HCT116 (cell line): ENCODE results near the gene FMN1.

ENCODE experiments used
- CEBPB ChIP-seq: IDR thresholded peaks from 2 replicates; pipeline ENCODE4 v1.6.1; 2012; ENCODE audit warnings: low read depth
- ELF1 ChIP-seq: IDR thresholded peaks from 2 replicates; pipeline ENCODE4 v1.6.1; 2012; ENCODE audit warnings: low read depth, borderline replicate concordance
- EZH2phosphoT487 ChIP-seq: fragments of 200-600 bp; IDR thresholded peaks from 2 replicates; pipeline ENCODE4 v1.6.1; 2018; ENCODE audit warnings: antibody characterized with exemption, borderline replicate concordance
- FOSL1 ChIP-seq: IDR thresholded peaks from 2 replicates; pipeline ENCODE4 v1.6.1; 2012; ENCODE audit warnings: low read depth
- JUND ChIP-seq: IDR thresholded peaks from 2 replicates; pipeline ENCODE4 v1.6.1; 2012
- POLR2A ChIP-seq: IDR thresholded peaks from 2 replicates; pipeline ENCODE4 v1.7.0; 2011; ENCODE audit warnings: borderline replicate concordance; ENCODE audit not compliant: insufficient read depth, insufficient read length; ENCODE audit errors: extremely low read depth
- POLR2AphosphoS5 ChIP-seq: IDR thresholded peaks from 2 replicates; pipeline ENCODE4 v1.6.1; 2011; ENCODE audit warnings: mild to moderate bottlenecking, low read depth, low read length, moderate library complexity
- SIN3A ChIP-seq: IDR thresholded peaks from 2 replicates; pipeline ENCODE4 v1.6.1; 2012; ENCODE audit warnings: low read depth
- SRF ChIP-seq: IDR thresholded peaks from 2 replicates; pipeline ENCODE4 v1.6.1; 2012; ENCODE audit warnings: low read depth
- ZBTB33 ChIP-seq: IDR thresholded peaks from 2 replicates; pipeline ENCODE4 v1.6.1; 2011; ENCODE audit warnings: mild to moderate bottlenecking, low read length, moderate library complexity; ENCODE audit not compliant: insufficient replicate concordance; ENCODE audit errors: extremely low read depth
- TF ChIP-seq, protein P1 (sequence below), 3 experiments: fragments of 200-600 bp in 1 of 3; sonication (generic) in 1 of 3; IDR thresholded peaks in 2 of 3; conservative IDR thresholded peaks in 1 of 3; 2 replicates each; pipeline ENCODE4 v1.5.1; 2012 to 2017; ENCODE audit warnings: low read depth in 2 of 3, low read length in 2 of 3, antibody characterized with exemption in 1 of 3, borderline replicate concordance in 1 of 3, control low read depth in 1 of 3, mild to moderate bottlenecking in 1 of 3, mixed read lengths in 1 of 3, mixed run types in 1 of 3, moderate library complexity in 1 of 3; ENCODE audit not compliant: insufficient read depth in 1 of 3

- TF ChIP-seq EZH2phosphoT487: no peak
- TF ChIP-seq, protein P1, sequence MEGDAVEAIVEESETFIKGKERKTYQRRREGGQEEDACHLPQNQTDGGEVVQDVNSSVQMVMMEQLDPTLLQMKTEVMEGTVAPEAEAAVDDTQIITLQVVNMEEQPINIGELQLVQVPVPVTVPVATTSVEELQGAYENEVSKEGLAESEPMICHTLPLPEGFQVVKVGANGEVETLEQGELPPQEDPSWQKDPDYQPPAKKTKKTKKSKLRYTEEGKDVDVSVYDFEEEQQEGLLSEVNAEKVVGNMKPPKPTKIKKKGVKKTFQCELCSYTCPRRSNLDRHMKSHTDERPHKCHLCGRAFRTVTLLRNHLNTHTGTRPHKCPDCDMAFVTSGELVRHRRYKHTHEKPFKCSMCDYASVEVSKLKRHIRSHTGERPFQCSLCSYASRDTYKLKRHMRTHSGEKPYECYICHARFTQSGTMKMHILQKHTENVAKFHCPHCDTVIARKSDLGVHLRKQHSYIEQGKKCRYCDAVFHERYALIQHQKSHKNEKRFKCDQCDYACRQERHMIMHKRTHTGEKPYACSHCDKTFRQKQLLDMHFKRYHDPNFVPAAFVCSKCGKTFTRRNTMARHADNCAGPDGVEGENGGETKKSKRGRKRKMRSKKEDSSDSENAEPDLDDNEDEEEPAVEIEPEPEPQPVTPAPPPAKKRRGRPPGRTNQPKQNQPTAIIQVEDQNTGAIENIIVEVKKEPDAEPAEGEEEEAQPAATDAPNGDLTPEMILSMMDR (IDR thresholded peaks at IDR 0.05 in 2 of 3, conservative IDR thresholded peaks at IDR 0.05 in 1 of 3; ENCODE audit: borderline replicate concordance in 1 of 3, insufficient read depth in 1 of 3, low read depth in 2 of 3, low read length in 2 of 3): no peak
- TF ChIP-seq SIN3A: no peak
- TF ChIP-seq ELF1: no peak
- peak; percentile 50; the same call in 1 of the 2 replicates for TF ChIP-seq SRF
- TF ChIP-seq POLR2A: no peak
- peak; percentile 92 for TF ChIP-seq JUND
- TF ChIP-seq CEBPB: no peak
- TF ChIP-seq POLR2AphosphoS5: peak; percentile 52
- TF ChIP-seq ZBTB33: no peak
- peak; percentile 95 for TF ChIP-seq FOSL1
Observed at GRCh38 chr15:32870240-32871033, 324.1 kb downstream of the FMN1 start.
